ENCODE data around the gene RIMBP2.

RIMBP2 gene

GRCh38 chr12:130571734-130572133, 144.4 kb downstream of the RIMBP2 start:
- Histone ChIP-seq H3K4me1 (ENCODE audit: control insufficient read depth, insufficient read depth, low read length) (no peaks in the 10 kb centered on the region), H3K9ac (ENCODE audit: low read length) (no peak overlapping the region), H3K27me3 (replicated peaks; ENCODE audit: control insufficient read depth, insufficient read depth, low read length) (no peaks in the 10 kb centered on the region), H3K9me3 (ENCODE audit: control insufficient read depth, low read length) (no peaks in the 10 kb centered on the region), H3K36me3 (ENCODE audit: control insufficient read depth, insufficient read depth, low read length, severe bottlenecking) (no peaks in the 10 kb centered on the region), H3K4me3 (ENCODE audit: low read length) (no peak overlapping the region)
- no peak for DNase-seq (ENCODE audit: low read depth)

- Histone ChIP-seq H3K9me3 (ENCODE audit: control insufficient read depth, low read length) (no peaks in the 10 kb centered on the region), H3K4me3 (ENCODE audit: low read length) (no peak overlapping the region), H3K9ac (ENCODE audit: low read length) (no peak overlapping the region), H3K36me3 (ENCODE audit: control insufficient read depth, insufficient read depth, low read length, severe bottlenecking) (no peaks in the 10 kb centered on the region), H3K4me1 (ENCODE audit: control insufficient read depth, insufficient read depth, low read length) (no peaks in the 10 kb centered on the region), H3K27me3 (replicated peaks; ENCODE audit: control insufficient read depth, insufficient read depth, low read length) (no peaks in the 10 kb centered on the region)
- DNase-seq (ENCODE audit: low read depth): no peak
These were observed 145.0 kb downstream of the RIMBP2 start for GRCh38 chr12:130571089-130571488.

GRCh38 chr12:130569521-130569920, 146.6 kb downstream of the RIMBP2 start:
- Histone ChIP-seq H3K9me3 (ENCODE audit: control insufficient read depth, low read length) (peaks cover 6% of the 10 kb centered on the region), H3K36me3 (ENCODE audit: control insufficient read depth, insufficient read depth, low read length, severe bottlenecking) (no peaks in the 10 kb centered on the region), H3K4me3 (ENCODE audit: low read length) (no peak overlapping the region), H3K4me1 (ENCODE audit: control insufficient read depth, insufficient read depth, low read length) (no peaks in the 10 kb centered on the region), H3K9ac (ENCODE audit: low read length) (no peak overlapping the region), H3K27me3 (replicated peaks; ENCODE audit: control insufficient read depth, insufficient read depth, low read length) (no peaks in the 10 kb centered on the region)
- DNase-seq (ENCODE audit: low read depth): no peak

GRCh38 chr12:130568501-130568900, 147.6 kb downstream of the RIMBP2 start:
- Histone ChIP-seq H3K9me3 (ENCODE audit: control insufficient read depth, low read length) (peaks cover 6% of the 10 kb centered on the region), H3K4me3 (ENCODE audit: low read length) (no peak overlapping the region), H3K36me3 (ENCODE audit: control insufficient read depth, insufficient read depth, low read length, severe bottlenecking) (no peaks in the 10 kb centered on the region), H3K9ac (ENCODE audit: low read length) (no peak overlapping the region), H3K27me3 (replicated peaks; ENCODE audit: control insufficient read depth, insufficient read depth, low read length) (no peaks in the 10 kb centered on the region), H3K4me1 (ENCODE audit: control insufficient read depth, insufficient read depth, low read length) (no peaks in the 10 kb centered on the region)
- no peak for DNase-seq (ENCODE audit: low read depth)

GRCh38 chr12:130568041-130568440, 148.1 kb downstream of the RIMBP2 start:
- no peak overlapping the region for H3K9ac ChIP-seq (ENCODE audit: low read length)
- H3K4me1 ChIP-seq (ENCODE audit: control insufficient read depth, insufficient read depth, low read length): no peaks in the 10 kb centered on the region
- no peaks in the 10 kb centered on the region for H3K36me3 ChIP-seq (ENCODE audit: control insufficient read depth, insufficient read depth, low read length, severe bottlenecking)
- H3K27me3 ChIP-seq (replicated peaks; ENCODE audit: control insufficient read depth, insufficient read depth, low read length): no peaks in the 10 kb centered on the region
- no peak for DNase-seq (ENCODE audit: low read depth)
- peaks cover 6% of the 10 kb centered on the region for H3K9me3 ChIP-seq (ENCODE audit: control insufficient read depth, low read length)
- H3K4me3 ChIP-seq (ENCODE audit: low read length): no peak overlapping the region

- Histone ChIP-seq H3K9me3 (ENCODE audit: control insufficient read depth, low read length) (peaks cover 6% of the 10 kb centered on the region), H3K4me3 (ENCODE audit: low read length) (no peak overlapping the region)
These were observed 149.5 kb downstream of the RIMBP2 start for GRCh38 chr12:130566446-130567155.

GRCh38 chr12:130565189-130565588, 150.9 kb downstream of the RIMBP2 start:
- Histone ChIP-seq H3K27me3 (replicated peaks; ENCODE audit: control insufficient read depth, insufficient read depth, low read length) (no peaks in the 10 kb centered on the region), H3K36me3 (ENCODE audit: control insufficient read depth, insufficient read depth, low read length, severe bottlenecking) (no peaks in the 10 kb centered on the region), H3K4me1 (ENCODE audit: control insufficient read depth, insufficient read depth, low read length) (no peaks in the 10 kb centered on the region), H3K4me3 (ENCODE audit: low read length) (no peak overlapping the region), H3K9ac (ENCODE audit: low read length) (no peak overlapping the region), H3K9me3 (ENCODE audit: control insufficient read depth, low read length) (peaks cover 6% of the 10 kb centered on the region)
- no peak for DNase-seq (ENCODE audit: low read depth)

More at GRCh38 chr12:130566446-130567155, 149.5 kb downstream of the RIMBP2 start:
- Histone ChIP-seq H3K9ac (ENCODE audit: low read length) (no peak overlapping the region), H3K27me3 (replicated peaks; ENCODE audit: control insufficient read depth, insufficient read depth, low read length) (no peaks in the 10 kb centered on the region), H3K4me1 (ENCODE audit: control insufficient read depth, insufficient read depth, low read length) (no peaks in the 10 kb centered on the region), H3K36me3 (ENCODE audit: control insufficient read depth, insufficient read depth, low read length, severe bottlenecking) (no peaks in the 10 kb centered on the region)
- DNase-seq (ENCODE audit: low read depth): no peak

- no peak for DNase-seq (ENCODE audit: low read depth)
- H3K9ac ChIP-seq (ENCODE audit: low read length): no peak overlapping the region
- H3K4me3 ChIP-seq (ENCODE audit: low read length): no peak overlapping the region
- peaks cover 6% of the 10 kb centered on the region for H3K9me3 ChIP-seq (ENCODE audit: control insufficient read depth, low read length)
- no peaks in the 10 kb centered on the region for H3K36me3 ChIP-seq (ENCODE audit: control insufficient read depth, insufficient read depth, low read length, severe bottlenecking)
- no peaks in the 10 kb centered on the region for H3K4me1 ChIP-seq (ENCODE audit: control insufficient read depth, insufficient read depth, low read length)
- no peaks in the 10 kb centered on the region for H3K27me3 ChIP-seq (replicated peaks; ENCODE audit: control insufficient read depth, insufficient read depth, low read length)
These were observed 152.8 kb downstream of the RIMBP2 start for GRCh38 chr12:130563323-130563722.

GRCh38 chr12:130562716-130563115, 153.4 kb downstream of the RIMBP2 start:
- Histone ChIP-seq H3K9ac (ENCODE audit: low read length) (no peak overlapping the region), H3K9me3 (ENCODE audit: control insufficient read depth, low read length) (peaks cover 6% of the 10 kb centered on the region), H3K4me3 (ENCODE audit: low read length) (no peak overlapping the region), H3K27me3 (replicated peaks; ENCODE audit: control insufficient read depth, insufficient read depth, low read length) (no peaks in the 10 kb centered on the region), H3K36me3 (ENCODE audit: control insufficient read depth, insufficient read depth, low read length, severe bottlenecking) (no peaks in the 10 kb centered on the region), H3K4me1 (ENCODE audit: control insufficient read depth, insufficient read depth, low read length) (no peaks in the 10 kb centered on the region)
- DNase-seq (ENCODE audit: low read depth): no peak

GRCh38 chr12:130560321-130560720, 155.8 kb downstream of the RIMBP2 start:
- peaks cover 3% of the 10 kb centered on the region for H3K9me3 ChIP-seq (ENCODE audit: control insufficient read depth, low read length)
- DNase-seq (ENCODE audit: low read depth): no peak
- H3K9ac ChIP-seq (ENCODE audit: low read length): no peak overlapping the region
- H3K36me3 ChIP-seq (ENCODE audit: control insufficient read depth, insufficient read depth, low read length, severe bottlenecking): no peaks in the 10 kb centered on the region
- no peak overlapping the region for H3K4me3 ChIP-seq (ENCODE audit: low read length)
- no peaks in the 10 kb centered on the region for H3K4me1 ChIP-seq (ENCODE audit: control insufficient read depth, insufficient read depth, low read length)
- no peaks in the 10 kb centered on the region for H3K27me3 ChIP-seq (replicated peaks; ENCODE audit: control insufficient read depth, insufficient read depth, low read length)

- Histone ChIP-seq H3K9ac (ENCODE audit: low read length) (no peak overlapping the region), H3K9me3 (ENCODE audit: control insufficient read depth, low read length) (no peaks in the 10 kb centered on the region), H3K36me3 (ENCODE audit: control insufficient read depth, insufficient read depth, low read length, severe bottlenecking) (no peaks in the 10 kb centered on the region), H3K4me3 (ENCODE audit: low read length) (no peak overlapping the region), H3K27me3 (replicated peaks; ENCODE audit: control insufficient read depth, insufficient read depth, low read length) (no peaks in the 10 kb centered on the region), H3K4me1 (ENCODE audit: control insufficient read depth, insufficient read depth, low read length) (no peaks in the 10 kb centered on the region)
- no peak for DNase-seq (ENCODE audit: low read depth)
These were observed 156.3 kb downstream of the RIMBP2 start for GRCh38 chr12:130559806-130560205.

All from adipocyte (in vitro differentiated cells).